Gastroesophageal sphincter (tissue), 4 donors: ENCODE measurements around the gene EML2. TPM values are rescaled to one million over a fixed set of nuclear protein-coding genes. Genes with fewer than 3 reads are reported as not detected.
A peak's percentile ranks its signal among the peaks of the same experiment; 100 is the strongest.

Experiments used
- ATAC-seq: fragments of 150-250 bp; one replicate; pipeline ENCODE4 v1.9.1; 2016; ENCODE audit warnings: mild to moderate bottlenecking, moderate library complexity
- H3K27ac ChIP-seq, 4 donors: fragments of 200-600 bp; sonication (generic) in 3 of 4; 1 replicate in 3 of 4; 2 replicates in 1 of 4; pipeline ENCODE4 v1.5.1; 2016 to 2019
- H3K27me3 ChIP-seq: fragments of 200-600 bp; sonication (generic); one replicate; pipeline ENCODE4 v1.5.1; 2019
- H3K36me3 ChIP-seq, 2 donors: fragments of 200-600 bp; sonication (generic); one replicate each; pipeline ENCODE4 v1.5.1; 2019; ENCODE audit warnings: control low read depth in 1 of 2
- H3K4me1 ChIP-seq, 3 donors: fragments of 200-600 bp; sonication (generic); 1 replicate in 2 of 3; 2 replicates in 1 of 3; pipeline ENCODE4 v1.5.1; 2016 to 2019; ENCODE audit warnings: control low read depth in 2 of 3
- H3K4me3 ChIP-seq, 2 donors: fragments of 200-600 bp; sonication (generic); one replicate each; pipeline ENCODE4 v1.5.1; 2019; ENCODE audit warnings: mild to moderate bottlenecking in 1 of 2, moderate library complexity in 1 of 2
- H3K9me3 ChIP-seq, 3 donors: fragments of 200-600 bp; sonication (generic); one replicate each; pipeline ENCODE4 v1.5.1; 2017 to 2019; ENCODE audit warnings: control low read depth in 2 of 3
- CTCF ChIP-seq, 4 experiments: fragments of 200-600 bp in 2 of 4; fragments of 450-650 bp in 2 of 4; sonication (generic) in 1 of 4; IDR thresholded peaks; one replicate each; pipeline ENCODE4 v1.5.1; 2017 to 2019; ENCODE audit warnings: antibody characterized with exemption in 4 of 4, mild to moderate bottlenecking in 2 of 4, moderate library complexity in 2 of 4
- EP300 ChIP-seq: sonication (generic); formaldehyde crosslinking; IDR thresholded peaks from one replicate; pipeline ENCODE4 v1.6.1; 2017; ENCODE audit warnings: antibody characterized with exemption, mild to moderate bottlenecking
- POLR2A ChIP-seq, 2 donors: fragments of 450-650 bp; IDR thresholded peaks; one replicate each; pipeline ENCODE4 v1.6.1; 2017; ENCODE audit warnings: antibody characterized with exemption in 2 of 2, mild to moderate bottlenecking in 2 of 2, moderate library complexity in 1 of 2
- POLR2AphosphoS5 ChIP-seq: sonication (generic); formaldehyde crosslinking; IDR thresholded peaks from one replicate; pipeline ENCODE4 v1.6.1; 2017; ENCODE audit warnings: antibody characterized with exemption
- WGBS, 2 donors: methylation state at CpG; one replicate each; pipeline ENCODE4 v1.1.5; 2018; ENCODE audit warnings: low coverage in 1 of 2; 5-methylcytosine and 5-hydroxymethylcytosine counted together
- total RNA-seq, 4 donors: library from RNA; depleted of rRNA; stranded (reverse); fragments of >200 nt; gene quantifications; one replicate each; pipeline ENCODE4 v1.1.0, GENCODE V29; 2016

Gene EML2
- total RNA-seq, 4 donors from 2014 or later = 18.3 to 29.2 (median 18.9) TPM

DNA sequence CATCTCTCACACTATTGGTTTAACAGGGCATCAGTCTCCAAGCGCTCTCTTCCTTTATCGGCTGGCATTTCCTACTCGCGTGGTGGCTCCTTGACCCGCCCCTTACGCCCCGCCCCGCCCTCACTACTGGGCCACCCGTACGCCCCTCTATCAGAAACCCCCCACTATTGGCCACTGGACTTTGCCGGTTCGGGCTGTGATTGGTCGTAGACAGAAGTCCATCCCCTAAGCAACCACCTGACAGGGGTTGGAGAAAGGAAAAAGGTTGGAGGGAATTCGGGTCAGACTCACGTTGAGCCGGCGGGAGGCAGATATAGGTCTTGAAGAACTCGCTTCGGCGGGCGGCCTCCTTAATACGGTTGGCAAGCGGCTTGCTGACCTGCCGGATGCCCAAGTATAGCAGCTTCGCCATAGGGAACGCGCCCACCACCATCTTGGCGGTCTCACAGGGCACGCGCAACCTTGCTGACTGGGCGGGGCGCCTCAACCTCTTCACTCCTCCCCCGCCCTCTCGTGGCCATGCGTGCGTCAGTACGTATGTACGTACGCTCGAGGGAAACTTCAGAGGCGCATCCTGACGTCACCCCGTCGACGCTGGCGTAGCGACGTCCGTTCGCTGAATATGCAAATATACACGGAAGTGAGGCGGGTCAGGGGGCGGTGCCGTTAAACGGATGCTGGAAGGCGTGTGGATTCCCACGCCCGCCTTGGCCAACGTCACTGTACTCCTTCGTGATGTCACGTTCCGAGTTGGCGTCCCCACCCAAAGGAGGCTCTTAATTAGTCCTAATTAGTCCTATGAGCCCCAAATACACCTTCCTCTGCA lies 54.7 kb downstream of the EML2 start, which contains the start of gene OPA3:
OPA3 (minus strand) TSS at position 471 of the 826 bp plus-strand sequence; CDS start at position 433, 38 bp downstream.
- WGBS, 2 donors = 0% methylated on average over 1 to 20 of the region's 63 CpGs
- Histone ChIP-seq H3K27me3 (peaks cover 9% of the 10 kb centered on the region), H3K27ac (peak within 1 kb of the TSS; percentile 94 to 100 (median 96)), H3K9me3 (no peaks in the 10 kb centered on the region), H3K36me3 (no peaks in the 10 kb centered on the region), H3K4me1 (peaks cover 0 to 22% (median 4%) of the 10 kb centered on the region in 3 donors), H3K4me3 (peak within 1 kb of the TSS; percentile 56 to 73)
- TF ChIP-seq POLR2AphosphoS5 = peak; percentile 93
- peak; percentile 58 to 70 for TF ChIP-seq POLR2A (IDR thresholded peaks at IDR 0.05)
- TF ChIP-seq CTCF (IDR thresholded peaks at IDR 0.05) = peak in 2 of 4 experiments; percentile 2 to 30
- TF ChIP-seq EP300 = peak; percentile 92
- peak; percentile 97 for ATAC-seq

- ATAC-seq = no peak
- no peak overlapping the region for H3K27ac ChIP-seq
- WGBS, 2 donors = 81 to 100% methylated on average over 1 to 5 of the region's 7 CpGs
- H3K36me3 ChIP-seq = no peaks in the 10 kb centered on the region
- H3K4me1 ChIP-seq = peaks cover 0 to 38% (median 13%) of the 10 kb centered on the region in 3 donors
- TF ChIP-seq POLR2A (IDR thresholded peaks at IDR 0.05) (no peak), CTCF (IDR thresholded peaks at IDR 0.05) (no peak), EP300 (no peak), POLR2AphosphoS5 (no peak)
- no peaks in the 10 kb centered on the region for H3K27me3 ChIP-seq
- H3K4me3 ChIP-seq = no peak overlapping the region
- H3K9me3 ChIP-seq = no peaks in the 10 kb centered on the region
These were observed 57.6 kb downstream of the EML2 start for GRCh38 chr19:45581576-45581975.

DNA sequence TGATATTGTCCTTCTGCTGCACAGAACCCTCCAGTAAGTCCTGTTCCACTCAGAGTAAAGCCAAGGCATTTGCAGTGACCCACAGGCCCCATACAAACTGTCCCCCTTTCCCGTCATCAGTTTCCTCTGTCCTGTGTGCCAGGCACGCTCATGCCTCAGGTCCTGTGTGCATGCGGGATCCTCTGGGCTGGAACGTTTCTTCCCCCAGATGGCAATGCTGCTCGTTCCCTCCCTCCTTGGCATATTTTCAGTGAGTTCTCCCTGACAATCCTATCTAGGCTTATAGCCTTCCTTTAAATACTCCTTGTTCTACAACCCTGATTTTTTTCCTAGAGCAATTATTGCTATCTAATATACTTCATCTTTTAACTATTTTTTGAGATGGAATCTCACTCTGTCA lies 60.3 kb downstream of the EML2 start:
- no peak for ATAC-seq
- 51 to 79% methylated on average over 3 to 5 of the region's 5 CpGs for WGBS, 2 donors
- Histone ChIP-seq H3K27ac (peak overlapping the region in 1 of 4 donors; percentile 6), H3K9me3 (no peaks in the 10 kb centered on the region), H3K27me3 (no peaks in the 10 kb centered on the region), H3K4me3 (no peak overlapping the region), H3K36me3 (no peaks in the 10 kb centered on the region), H3K4me1 (peaks cover 0 to 32% (median 14%) of the 10 kb centered on the region in 3 donors)
- TF ChIP-seq EP300 (no peak), POLR2A (IDR thresholded peaks at IDR 0.05) (no peak), CTCF (IDR thresholded peaks at IDR 0.05) (no peak), POLR2AphosphoS5 (no peak)

DNA sequence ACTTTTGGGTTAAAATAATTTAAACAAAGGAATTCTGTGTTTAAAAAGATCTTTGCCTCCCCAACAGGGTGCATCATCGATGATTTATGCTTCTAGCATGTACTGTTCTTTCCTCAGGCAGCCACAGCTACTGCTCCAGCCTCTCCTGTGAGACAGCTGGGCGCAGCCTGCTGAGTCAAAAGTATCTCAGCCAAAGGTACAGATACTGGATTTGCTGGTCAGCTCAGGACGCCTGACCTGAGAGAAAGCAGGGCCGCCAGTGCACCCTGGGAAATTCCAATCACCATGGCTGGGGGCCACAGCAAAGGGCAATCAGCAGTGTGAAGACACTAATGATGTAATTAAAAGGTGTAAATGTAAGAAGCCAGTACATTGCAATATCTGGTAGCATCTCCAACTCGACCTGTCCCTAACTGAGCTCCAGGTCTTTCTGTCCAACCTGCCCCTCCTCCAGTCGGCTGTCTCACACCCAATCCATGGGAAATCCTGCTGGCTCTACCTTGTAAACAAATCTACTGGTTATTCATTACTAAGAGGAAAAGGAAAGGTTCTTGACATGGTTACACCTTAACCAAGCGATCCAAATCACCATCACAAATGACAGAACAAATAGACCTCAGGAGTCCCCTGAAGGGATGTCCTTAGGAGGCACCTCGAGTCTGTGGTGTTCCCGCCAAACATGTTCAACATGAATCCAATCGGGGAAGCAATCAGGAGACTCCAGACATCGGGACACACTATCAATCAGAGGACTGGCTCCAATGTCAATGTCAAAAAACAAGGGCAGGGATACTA lies 61.9 kb downstream of the EML2 start:
- Histone ChIP-seq H3K27me3 (no peaks in the 10 kb centered on the region), H3K36me3 (no peaks in the 10 kb centered on the region), H3K27ac (peak overlapping the region in 3 of 4 donors; percentile 50 to 73 (median 71)), H3K9me3 (no peaks in the 10 kb centered on the region), H3K4me1 (peaks cover 0 to 18% (median 10%) of the 10 kb centered on the region in 3 donors), H3K4me3 (no peak overlapping the region)
- WGBS, 2 donors = 27 to 38% methylated on average over 6 to 10 of the region's 11 CpGs
- peak; percentile 78 for ATAC-seq
- peak; percentile 9 for TF ChIP-seq POLR2AphosphoS5
- TF ChIP-seq POLR2A (IDR thresholded peaks at IDR 0.05) = no peak

- H3K27me3 ChIP-seq = no peaks in the 10 kb centered on the region
- no peak for ATAC-seq
- peak overlapping the region in 3 of 4 donors; percentile 50 to 73 (median 71) for H3K27ac ChIP-seq
- H3K9me3 ChIP-seq = no peaks in the 10 kb centered on the region
- H3K4me3 ChIP-seq = no peak overlapping the region
- WGBS, 2 donors = 0 to 50% methylated on average over 1 to 2 of the region's 3 CpGs
- no peak for TF ChIP-seq POLR2AphosphoS5
- no peak for TF ChIP-seq POLR2A (IDR thresholded peaks at IDR 0.05)
- TF ChIP-seq CTCF (IDR thresholded peaks at IDR 0.05) = no peak
- TF ChIP-seq EP300 = no peak
- no peaks in the 10 kb centered on the region for H3K36me3 ChIP-seq
- peaks cover 0 to 18% (median 10%) of the 10 kb centered on the region in 3 donors for H3K4me1 ChIP-seq
These were observed 62.5 kb downstream of the EML2 start for GRCh38 chr19:45576682-45577081.
